Amniotic epithelial cell (primary cell): ENCODE measurements around the gene CDH4.
"Not testable (repeated sequence)": the region's sequence is repeated elsewhere in the genome, so short reads cannot be mapped to it uniquely, and the experiment has no call there.

Experiments used
- DNase-seq: peaks from one replicate; pipeline ENCODE4 v3.0.0-alpha.2; 2010; ENCODE audit warnings: low read depth

Gene CDH4

DNA sequence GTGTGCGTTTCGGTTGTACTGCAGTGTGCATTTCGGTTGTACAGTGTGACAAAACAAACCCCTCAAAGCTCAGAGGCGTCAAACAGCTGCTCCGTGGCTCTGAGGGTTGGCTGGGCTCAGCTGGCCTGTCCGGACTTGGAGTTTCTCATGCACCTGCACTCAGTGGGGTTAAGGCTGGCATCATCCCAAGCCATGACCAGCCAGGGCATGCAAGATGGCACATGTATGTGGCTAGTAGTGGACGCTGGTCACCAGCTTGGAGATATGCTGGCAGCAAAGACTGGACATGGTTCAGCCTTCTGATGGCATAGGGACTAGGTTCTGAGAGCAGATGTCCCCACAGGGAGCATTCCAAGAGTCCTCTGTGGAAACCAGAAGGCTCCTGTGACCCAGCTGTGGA is 187.2 kb downstream of the CDH4 start:
- DNase-seq: no peak

DNA sequence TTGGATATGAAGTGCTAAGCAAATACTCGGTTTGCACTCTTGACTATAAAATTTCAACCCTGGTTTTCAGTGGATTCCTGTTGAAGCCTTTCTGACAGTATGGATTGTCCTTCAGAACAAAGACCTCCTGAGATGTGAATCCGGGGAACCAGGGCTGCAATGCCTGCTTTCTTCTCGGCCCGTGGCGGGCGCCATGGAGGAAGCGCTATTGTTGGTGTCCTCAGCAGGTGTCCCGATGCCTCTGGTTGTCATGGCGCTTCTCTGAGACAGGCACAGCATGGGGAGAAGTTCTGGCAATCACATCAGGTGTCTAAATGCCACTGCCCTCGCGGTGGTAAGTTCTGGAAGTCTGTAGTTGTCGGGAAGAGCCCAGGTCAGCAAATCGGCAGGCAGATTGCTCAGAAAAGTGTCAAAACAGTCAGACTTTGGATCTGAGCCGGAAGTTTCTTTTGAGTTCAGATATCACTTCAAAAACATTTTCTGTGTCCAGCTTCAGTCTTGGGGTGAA is 188.5 kb downstream of the CDH4 start:
- DNase-seq: no peak

- DNase-seq: no peak
These were observed 189.5 kb downstream of the CDH4 start for GRCh38 chr20:61441537-61441936.

GRCh38 chr20:61442075-61442670 is 190.1 kb downstream of the CDH4 start:
- DNase-seq: peak; percentile 33

- no peak for DNase-seq
These were observed 190.7 kb downstream of the CDH4 start for GRCh38 chr20:61442718-61443117.

- DNase-seq: peak; percentile 46
These were observed 191.5 kb downstream of the CDH4 start for GRCh38 chr20:61443443-61444126.

DNA sequence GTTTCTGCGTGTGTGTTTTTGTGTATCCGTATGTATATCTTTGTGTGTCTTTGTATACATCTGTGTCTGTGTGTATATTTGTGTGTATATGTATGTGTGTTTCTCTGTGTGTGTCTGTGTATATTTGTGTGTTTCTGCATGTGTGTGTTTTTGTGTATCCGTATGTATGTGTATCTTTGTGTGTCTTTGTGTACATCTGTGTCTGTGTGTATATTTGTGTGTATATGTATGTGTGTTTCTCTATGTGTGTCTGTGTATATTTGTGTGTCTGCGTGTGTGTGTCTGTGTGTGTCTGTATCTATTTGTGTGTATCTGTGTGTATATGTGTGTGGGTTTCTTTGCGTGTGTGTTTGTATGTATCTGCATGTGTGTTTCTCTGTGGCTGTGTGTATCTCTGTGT is 192.6 kb downstream of the CDH4 start:
- no peak for DNase-seq

DNA sequence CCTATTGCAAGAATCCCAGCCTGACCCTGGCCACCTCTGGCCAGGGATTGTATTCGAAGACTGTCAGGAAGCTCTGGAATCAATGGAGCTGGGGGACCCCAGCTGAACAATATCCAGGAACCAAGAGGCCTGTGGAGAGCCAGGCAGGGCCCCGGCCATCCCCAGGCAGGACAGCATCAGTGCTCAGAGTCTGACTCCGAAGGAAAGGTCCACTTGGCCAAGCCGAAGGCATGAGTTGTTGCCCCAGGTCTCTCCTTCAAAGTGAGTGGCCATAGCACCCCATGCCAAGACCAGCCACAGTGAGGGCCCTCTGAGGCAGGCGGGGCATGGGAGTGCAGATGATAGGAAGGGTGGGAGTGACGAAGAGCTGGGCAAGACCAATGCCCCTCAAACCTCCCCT is 193.1 kb downstream of the CDH4 start:
- DNase-seq: no peak

GRCh38 chr20:61445741-61446140 is 193.7 kb downstream of the CDH4 start:
- no peak for DNase-seq

DNA sequence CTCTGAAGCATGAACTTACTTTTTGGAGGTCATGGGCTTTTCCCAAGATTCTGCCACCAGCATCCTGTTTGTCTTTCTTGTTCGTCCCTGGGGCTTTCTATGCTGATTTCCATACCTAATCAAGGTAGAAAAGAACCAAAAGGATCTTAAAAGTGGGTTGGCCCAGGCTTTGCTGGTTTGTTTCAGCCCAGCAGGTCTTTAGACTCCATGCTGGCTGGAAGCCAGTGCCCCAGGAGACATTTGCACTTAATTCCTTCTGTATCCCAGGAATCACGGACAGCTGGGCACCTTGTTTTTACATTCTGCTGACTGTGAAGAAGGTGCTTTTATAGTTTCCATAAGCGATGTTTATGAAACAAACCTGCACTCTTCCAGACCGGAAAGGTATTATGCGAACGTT is 195.9 kb downstream of the CDH4 start:
- DNase-seq: no peak

DNA sequence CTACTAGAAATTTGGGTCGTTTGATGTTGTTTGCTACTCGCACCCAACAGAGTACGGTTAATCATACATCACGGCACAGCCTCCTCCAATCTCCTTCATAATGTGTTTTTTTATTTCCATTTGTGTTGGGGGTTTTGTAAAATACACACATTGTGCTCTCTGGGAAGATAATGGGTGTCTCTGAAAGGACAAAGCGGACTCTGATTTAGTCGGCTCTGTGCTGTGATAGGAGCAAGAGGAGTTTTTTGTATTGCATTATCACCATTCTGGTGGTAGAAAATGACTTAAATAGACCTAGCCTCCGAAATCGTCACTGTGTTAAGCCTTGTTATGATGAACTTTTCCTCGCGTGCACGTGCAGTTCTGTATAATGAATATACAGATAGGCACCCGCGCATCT is 196.3 kb downstream of the CDH4 start:
- no peak for DNase-seq

GRCh38 chr20:61449057-61449609 is 197.1 kb downstream of the CDH4 start:
- DNase-seq: no peak

GRCh38 chr20:61449916-61450315 is 197.9 kb downstream of the CDH4 start:
- no peak for DNase-seq

- DNase-seq: no peak
These were observed 198.5 kb downstream of the CDH4 start for GRCh38 chr20:61450549-61450948.

DNA sequence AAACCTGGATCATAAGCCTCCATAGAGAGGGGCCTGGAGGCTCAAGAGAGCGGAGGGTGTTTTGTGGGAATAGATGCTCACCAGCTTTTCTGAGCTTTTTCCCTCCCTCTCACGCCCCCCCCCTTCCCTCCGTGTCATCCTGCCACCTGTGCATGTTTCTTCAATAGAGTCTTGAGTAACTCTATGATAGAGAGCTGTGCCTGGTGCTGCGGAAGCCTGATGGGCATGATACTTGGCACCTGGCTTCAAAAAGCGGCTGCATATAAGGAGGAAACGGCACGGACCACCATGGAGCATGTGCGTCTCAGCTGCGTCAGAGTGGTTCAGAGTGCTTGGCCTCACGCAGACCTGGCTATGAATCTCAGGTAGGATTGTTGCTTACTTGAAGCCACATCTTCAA is 198.9 kb downstream of the CDH4 start:
- DNase-seq: no peak

GRCh38 chr20:61451953-61452352 is 199.9 kb downstream of the CDH4 start:
- DNase-seq: no peak

GRCh38 chr20:61453219-61453618 is 201.2 kb downstream of the CDH4 start:
- no peak for DNase-seq

- not testable (repeated sequence) for DNase-seq
These were observed 201.6 kb downstream of the CDH4 start for GRCh38 chr20:61453623-61454022.

DNA sequence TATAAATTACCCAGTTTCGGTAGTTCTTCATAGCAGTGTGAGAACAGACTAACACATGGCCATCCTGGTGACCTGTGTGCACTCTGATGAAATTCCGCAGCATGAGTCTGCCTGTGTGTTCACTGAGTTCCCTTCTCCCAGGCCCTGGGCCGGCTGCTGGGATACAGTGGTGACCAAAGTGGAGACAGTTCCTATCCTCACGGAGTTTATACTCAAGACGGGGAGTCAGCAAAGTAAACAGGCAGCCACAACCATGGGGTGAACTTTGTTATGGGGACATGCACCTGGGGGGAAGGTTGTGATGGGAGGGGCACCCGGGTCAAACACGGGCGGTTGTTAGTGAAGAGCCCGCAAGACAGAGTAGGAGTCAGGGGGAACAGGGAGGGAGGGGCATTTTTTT is 202.0 kb downstream of the CDH4 start:
- DNase-seq: peak; percentile 52

DNA sequence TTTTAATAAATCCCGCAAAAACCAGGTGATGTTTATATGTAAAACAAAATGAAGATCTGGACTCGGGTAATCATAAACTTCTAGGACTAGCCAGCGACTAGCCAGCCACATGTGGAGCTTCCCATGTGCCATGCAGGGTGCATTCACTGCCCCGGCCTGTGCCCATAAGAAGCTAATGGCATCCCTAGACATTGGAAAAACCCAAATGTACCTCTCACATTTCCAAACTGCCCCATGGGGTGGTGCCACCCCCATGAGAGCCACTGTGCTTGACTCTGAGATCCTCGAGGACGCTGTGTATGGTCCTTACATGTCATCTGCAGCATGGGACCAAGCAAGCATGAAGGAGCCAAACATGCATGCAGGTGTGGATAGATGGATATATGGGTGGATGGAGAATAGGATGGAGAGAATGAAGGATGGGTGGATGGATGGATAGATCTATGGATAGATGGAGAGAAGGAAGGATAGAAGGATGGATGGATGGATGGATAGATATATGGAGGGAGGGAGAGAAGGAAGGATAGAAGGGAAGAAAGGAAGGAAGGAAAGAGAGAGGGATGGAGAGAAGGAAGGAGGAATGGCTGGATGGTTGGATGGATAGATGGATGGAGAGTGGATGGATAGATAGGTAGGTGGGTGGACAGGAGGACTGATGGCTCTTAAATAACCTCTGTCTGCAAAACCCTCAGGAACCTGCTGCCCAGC is 203.6 kb downstream of the CDH4 start:
- no peak for DNase-seq

DNA sequence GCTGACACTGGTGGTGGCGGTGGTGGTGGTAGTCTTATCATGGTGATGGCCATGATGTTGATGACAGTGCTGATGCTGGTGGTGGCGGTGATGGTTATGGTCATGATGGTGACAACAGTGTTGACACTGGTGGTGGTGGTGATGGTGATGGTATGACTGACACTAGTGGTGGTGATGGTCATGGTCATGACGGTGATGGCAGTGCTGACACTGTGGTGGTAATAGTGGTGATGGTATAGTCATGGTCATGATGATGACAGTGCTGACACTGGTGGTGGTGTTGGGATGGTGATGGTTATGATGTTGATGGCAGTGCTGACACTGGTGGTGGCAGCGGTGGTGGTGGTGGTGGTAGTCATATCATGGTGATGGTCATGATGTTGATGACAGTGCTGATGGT is 205.7 kb downstream of the CDH4 start:
- no peak for DNase-seq

DNA sequence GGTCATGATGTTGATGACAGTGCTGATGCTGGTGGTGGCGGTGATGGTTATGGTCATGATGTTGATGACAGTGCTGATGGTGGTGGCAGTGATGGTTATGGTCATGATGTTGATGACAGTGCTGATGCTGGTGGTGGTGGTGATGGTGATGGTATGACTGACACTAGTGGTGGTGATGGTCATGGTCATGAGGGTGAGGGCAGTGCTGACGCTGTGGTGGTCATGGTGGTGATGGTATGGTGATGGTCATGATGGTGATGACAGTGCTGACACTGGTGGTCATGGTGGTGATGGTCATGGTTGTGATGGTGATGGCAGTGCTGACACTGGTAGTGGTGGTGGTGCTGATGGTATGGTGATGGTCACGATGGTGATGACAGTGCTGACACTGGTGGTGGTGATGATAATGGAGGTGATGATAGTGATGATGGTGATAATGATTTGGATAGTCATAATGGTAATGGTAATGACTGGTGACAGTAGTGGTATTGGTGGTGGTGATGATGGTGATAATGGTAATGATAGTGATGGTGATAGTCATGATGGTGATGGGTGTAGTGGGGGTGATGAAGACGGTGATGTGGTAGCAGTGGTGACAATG is 206.2 kb downstream of the CDH4 start:
- DNase-seq: no peak

- no peak for DNase-seq
These were observed 207.2 kb downstream of the CDH4 start for GRCh38 chr20:61459266-61459665.
